GM19395 (cell line): Measurements from ENCODE around the gene RPL10A.

Experiments
- ATAC-seq: cut with Tn5 transposase; IDR thresholded peaks from one replicate; pipeline ENCODE4 v1.9.1; 2021; ENCODE audit warnings: mild to moderate bottlenecking, moderate library complexity; ENCODE audit not compliant: unreplicated experiment

Gene RPL10A

DNA sequence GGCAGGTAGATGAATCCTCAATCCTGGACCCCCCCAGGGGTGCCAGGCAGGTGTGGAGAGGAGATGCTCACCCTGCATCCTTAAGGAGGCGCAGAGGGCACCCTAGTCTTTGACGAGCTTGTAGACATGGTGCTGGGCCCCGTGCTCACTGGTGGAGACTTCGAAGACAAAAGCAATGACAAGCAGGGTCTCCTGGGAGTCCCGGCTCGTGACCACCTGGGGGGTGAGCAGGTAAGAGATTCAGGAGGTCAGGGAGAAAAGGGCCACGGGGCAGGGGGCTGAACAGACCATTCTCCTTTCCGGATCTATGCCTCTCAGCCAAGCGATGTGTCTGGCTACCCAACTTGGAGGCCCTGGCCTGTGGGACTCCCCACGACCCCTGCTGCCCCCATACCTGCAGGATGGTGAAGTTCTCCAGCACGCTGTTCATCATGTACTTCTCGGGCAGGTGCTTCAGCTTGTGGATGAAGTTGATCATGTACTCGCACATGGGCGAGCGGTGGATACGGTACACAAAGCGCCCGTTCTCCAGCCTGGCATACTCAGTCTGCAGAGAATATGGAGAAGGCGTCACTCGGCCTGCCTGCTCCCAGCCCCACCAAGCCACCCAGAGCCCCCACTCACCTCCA, 6.9 kb downstream of the RPL10A start:
- ATAC-seq = no peak

DNA sequence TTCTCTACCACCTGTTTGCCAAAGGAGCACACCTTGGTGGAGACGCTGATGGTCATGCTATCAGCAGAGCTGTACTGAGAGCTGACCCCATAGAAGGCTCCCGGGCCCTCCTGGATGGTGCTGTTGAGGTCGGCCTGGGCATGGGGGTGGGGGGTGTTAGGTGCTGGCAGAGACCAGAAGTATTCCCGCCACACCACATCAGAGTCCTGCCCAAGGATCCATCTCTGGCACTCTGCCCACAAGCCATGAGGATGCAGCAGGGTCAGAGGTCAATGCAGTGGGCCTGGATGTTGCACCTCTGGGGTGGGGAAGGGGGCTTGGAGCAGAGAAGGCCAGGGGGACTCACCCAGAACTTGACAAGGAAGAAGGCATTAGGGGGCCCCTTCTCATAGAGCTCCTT, 7.4 kb downstream of the RPL10A start:
- ATAC-seq = no peak

DNA sequence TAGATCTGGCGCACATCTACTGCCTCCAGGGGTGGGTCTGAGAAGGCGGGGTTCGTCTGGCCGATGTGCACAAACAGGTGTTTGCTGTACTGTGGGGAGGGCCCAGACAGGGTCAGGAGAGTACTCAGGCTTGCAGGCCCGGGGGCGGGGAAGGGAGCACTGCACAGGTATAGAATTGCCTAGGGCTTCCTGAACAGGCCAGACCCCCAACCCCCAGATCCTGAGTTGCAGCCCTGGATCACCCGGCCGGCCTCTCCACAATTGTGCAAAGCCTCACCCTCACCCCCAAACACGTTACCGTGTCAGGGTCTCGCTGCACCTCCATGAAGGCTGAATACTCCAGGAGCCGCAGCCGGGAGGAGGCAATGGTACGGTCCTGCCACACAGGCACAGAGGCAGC, 7.8 kb downstream of the RPL10A start:
- ATAC-seq = no peak

DNA sequence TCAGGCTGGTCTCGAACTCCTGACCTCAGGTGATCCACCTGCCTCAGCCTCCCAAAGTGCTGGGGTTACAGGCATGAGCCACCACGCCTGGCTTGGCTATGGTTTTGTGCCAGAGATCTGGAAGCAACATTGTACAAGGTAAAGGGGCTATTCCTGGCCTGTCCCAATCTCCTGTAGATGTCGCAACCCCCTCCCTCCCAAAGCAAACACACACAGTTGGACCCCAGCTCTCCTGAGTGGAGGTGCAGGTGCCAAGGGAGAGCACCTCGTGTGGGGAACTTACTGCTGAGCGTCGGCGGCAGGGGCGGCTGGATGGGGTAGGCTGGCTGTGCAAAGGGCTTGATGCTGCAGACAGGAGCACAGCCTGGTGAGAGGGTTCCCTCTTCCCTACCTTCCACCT, 8.8 kb downstream of the RPL10A start:
- no peak for ATAC-seq

DNA sequence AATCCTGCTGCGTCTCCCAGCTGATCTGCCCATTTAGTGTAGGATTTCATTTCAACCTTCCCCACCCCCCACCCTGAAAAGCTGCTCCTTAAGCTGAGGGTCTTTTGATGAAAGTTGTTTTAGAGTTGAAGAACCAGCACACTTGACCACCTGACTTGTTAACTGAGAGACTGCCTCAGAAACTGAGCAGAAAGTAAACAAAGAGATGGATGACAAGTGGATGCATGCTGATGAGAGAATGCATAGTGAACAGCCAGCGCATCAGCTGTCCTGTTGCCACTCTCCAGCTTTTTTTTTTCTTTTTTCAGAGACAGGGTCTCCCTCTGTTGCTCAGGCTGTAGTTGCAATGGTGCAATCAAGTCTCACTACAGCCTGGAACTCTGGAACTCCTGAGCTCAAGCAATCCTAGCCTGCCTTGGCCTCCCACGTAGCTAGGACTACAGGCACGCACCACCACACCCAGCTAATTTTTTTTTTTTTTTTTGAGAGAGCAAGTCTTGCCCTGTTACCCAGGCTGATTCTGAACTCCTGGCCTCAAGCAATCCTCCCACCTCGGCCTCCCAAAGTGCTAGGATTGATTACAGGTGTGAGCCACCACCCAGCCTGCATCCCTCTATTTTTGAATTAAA, 9.5 kb downstream of the RPL10A start:
- no peak for ATAC-seq

DNA sequence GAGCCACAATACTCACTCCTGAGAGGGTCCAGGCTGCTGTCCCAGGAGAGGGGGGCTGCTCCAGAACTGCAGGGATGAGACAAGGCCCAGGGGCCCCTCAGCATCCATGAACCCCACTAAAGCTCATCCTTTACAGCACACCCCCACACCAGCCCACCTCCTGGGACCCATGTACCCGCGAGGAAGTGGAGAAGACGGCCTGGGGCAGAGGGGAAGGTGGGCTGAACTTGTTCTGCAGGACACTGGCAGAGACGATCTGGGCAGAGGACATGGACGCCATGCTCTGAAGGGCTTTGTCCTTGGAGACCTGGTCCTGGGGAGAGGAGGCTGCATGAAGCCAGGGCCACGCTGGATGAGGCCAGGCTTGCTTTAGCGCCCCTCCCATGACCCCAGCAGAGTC, 10.1 kb downstream of the RPL10A start:
- no peak for ATAC-seq

DNA sequence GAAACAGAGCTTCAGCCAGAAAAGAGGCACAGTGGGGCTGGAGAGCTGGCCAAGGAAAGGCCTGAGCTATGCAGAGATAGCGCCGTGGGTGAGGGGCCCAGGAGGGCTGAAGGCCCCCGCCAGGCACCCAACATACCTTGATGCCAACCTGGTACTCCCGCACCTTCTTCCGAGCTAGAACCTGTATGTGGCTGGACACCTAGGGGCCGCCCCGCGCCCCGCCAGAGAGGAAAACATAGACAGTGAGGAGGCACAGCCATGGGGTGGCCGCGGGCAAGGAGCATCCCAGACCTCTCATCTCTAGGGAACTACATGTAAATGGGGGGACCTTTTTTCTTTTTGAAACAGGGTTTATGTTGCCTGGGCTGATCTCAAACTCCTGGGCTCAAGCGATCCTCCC, 12.0 kb downstream of the RPL10A start:
- ATAC-seq = no peak

DNA sequence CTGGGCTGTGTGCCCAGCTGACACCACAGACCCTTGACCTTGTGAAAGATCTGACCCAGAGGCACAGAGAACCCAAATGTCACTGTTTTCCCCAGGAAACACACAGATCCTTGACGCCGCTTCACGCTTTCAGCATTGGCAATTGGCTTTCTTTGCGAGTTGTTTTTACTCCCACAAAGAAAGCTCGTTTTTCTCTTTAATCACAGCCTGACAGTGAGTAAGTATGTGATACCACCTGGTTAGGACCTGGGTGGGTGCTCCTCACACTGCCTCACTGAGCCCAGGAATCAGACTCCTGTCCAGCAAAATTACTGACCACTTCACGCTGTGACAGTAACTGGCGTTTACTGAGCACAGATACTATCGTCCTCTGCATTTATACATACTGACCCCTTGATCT, 13.0 kb downstream of the RPL10A start:
- ATAC-seq = no peak

DNA sequence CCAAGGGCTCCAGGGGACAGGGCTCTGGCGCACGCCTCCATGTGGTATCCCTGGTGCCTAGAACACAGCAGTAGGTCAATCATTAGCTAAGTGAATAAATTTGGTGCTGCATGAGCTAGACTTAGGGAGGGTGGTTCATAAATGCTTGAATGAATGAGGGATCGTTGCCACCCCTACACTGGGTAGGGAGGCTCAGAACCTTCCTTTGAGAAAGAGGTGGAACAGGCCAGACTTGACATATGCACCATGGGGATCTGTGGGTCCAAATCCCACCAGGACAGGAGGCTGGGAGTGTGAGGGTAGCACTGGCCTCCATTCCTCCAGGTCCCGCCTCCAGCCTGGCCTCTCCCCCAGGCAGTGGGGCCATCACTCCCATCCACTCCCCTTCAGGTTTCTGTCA, 14.9 kb downstream of the RPL10A start:
- no peak for ATAC-seq

DNA sequence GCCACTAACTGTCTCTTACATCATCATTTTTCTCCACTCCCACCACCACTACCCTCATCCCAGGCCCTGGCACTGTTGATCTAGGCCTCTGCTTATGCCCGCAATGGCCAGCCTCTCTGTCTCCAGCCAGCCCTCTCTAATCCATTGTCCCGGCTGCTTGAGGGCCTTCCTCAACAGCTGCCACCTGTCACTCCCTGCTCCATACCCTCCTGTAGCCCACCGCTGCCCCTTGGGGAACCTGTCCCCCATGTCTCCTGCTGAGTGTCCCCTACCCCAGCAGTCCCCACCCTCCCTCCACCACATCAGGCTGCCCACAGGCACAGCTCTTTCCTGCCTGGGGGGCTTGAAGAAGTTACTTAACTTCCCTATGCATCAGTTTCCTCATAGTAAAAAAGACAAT, 15.3 kb downstream of the RPL10A start:
- no peak for ATAC-seq

DNA sequence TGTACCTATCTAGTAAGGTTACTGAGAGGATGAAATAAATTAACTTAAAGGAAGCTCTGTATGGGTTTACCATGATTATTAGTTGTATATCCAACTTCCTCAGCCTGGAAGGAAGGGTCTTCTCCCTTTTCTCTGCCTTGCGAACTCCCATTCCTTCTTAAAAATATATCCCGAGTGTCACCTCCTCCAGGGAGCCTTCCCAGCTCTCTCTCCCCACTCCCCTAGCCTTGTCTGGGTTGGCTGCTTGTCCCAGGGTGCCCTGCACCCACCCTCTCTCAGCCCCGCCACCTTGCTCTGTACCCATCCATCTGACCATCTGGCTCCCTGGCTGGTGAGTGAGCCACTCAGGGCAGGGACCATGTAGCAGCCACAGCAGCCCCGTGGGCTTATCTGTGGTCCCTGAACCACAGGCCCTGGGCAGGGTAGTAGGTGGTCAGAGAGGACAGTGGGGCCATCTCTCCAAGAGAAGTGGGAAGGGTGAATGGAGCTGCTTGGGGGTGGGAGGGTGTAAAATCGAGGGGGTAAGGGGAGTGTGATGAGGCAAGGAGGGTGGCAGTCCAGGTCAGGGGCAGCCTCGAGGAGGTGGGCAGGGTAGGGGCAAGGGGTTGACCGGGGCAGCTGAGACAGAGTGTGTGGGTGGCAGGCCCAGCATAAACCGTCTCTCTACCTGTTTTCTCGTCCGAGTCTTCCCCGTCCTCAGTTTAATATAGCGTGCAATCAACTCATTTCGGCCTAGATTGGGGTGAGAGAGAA, 15.9 kb downstream of the RPL10A start:
- no peak for ATAC-seq

DNA sequence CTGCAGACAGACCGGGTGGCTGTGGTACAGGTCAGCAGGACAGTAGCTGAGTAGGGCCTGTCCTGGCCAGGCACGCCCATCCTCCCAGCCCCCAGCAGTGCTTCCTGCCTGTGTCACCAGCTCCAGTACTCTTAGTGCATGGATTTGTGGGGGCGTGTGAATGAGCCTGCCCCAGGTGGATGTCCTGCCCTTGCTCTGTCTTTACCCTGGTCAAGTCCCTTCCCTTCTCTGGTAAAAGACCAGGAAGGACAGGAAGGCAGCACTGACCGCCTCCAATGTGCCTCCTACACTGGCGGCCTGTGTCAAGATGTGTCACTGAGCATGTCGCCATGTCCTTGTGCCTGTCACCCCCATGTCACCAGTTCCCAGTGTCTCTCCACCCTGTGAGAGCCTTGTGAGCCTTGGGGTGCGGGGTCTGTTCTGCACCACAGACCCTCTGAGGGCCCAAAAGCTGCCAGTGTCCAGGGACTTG, 16.8 kb downstream of the RPL10A start:
- no peak for ATAC-seq

DNA sequence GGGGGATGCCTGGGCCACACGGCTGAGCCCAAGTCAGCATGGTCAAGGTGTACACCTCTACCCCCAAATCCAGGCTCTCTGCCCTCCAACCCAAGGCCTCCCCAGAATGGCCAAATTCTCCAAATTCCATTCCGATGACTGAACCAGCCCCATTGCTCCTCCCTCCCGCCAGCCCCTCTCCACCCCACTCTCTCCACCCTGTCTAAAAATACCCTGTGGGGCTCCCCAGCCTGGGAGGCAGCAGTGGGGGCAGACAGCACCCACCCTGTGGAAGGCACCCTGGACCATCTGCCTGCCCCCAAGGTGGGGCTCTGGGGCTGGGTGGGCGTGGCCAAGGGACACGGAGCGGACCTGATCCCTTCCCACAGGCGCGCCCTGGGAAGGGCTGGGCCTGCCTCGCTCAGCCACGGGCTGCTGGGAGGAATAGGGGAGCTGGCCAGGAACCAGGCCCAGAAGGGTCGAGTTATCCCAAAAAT, 17.2 kb downstream of the RPL10A start:
- no peak for ATAC-seq

DNA sequence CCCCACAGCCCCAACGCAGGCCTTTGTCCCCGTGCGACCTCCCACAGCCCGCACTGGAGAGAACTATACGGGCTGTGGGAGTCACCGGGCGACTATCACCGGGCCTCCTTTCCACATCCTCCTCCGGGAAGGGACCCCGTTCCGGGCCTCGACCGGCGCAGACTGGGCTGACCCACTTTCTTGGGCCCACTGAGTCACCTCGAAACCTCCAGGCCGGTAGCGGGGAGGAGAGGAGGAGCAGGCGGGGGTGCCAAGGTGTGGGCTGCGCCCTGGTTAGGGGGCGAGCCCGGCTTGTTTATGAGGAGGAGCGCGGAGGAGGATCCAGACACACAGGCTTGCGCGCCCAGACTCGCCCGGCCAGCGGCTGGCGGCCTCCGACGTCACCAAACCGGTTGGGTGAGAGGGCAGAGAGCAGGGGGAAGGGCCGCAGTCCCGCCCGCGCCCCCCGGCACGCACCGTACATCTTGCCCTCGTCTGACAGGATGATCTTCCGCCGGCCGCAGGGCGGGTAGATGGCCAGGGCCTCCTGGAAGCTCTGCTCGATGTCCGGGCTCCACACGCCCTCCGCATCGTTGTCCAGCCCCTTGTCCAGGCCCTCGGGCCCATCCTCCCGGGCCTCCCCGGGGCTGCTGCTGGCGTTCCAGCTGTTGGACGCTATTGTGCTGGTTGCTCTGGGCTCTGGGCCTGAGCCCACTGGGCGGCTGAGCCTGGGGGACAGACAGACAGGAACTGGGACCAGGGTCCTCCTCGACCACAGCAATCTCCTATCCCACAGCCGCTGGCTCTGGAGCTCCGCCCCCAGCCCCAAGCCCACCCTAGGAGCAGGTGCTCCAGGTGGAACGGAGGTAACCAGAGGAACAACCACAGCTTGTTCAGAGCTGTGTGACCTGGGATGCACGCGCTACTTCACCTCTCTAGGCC, 18.1 kb downstream of the RPL10A start:
- ATAC-seq = no peak

DNA sequence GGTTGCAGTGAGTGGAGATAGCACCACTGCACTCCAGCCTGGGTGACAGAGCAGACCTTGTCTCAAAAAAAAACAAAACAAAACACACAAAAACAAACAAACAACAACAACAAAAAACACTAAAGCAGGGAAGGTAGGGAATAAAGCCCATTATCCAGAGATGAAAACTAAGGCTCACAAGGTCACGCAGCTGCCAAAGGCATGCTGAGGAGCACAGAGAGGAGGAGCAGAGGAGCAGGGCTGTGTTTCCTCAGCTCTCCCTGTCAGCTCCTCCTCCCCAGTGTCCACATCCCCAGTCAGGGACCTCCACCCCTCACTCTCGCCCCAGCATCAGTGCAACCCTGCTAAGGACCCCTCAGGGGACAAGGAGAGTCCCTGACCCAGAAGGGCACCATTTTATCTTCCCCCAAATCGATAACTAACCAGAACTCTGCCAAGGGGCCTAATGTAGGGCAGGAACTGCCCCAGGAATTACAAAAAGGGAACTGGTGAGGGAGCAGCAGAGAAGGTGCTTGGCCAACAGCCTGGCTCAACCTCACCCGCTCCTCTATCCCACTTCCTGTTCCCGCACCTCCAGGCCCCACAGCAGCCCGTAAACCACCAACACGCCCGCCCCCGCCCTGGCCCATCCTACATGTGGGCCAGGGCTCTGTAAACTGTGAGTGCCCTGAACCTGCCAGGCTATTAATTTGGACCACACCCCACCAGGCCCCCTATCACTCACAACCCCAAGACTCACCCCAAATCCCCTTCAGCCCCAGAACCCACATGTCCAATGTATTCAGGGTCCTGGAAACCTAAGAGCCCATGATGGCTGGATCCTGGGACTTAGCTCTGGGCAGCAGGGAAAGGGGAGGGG, 19.7 kb downstream of the RPL10A start:
- no peak for ATAC-seq

DNA sequence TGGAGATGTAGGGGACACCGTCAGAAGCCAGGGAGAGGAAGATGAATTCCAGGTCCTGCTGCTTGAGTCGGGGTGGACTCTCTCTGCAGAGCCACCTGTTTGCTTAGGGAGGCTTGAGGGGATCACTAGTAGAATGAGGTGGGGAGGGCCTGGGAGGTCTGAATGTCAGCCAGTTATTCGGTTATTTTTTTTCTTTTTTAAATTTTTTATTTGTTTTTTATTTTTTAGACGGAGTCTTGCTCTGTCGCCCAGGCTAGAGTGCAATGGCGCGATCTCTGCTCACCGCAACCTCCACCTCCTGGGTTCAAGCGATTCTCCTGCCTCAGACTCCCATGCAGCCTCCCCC, 20.3 kb downstream of the RPL10A start:
- ATAC-seq = no peak

DNA sequence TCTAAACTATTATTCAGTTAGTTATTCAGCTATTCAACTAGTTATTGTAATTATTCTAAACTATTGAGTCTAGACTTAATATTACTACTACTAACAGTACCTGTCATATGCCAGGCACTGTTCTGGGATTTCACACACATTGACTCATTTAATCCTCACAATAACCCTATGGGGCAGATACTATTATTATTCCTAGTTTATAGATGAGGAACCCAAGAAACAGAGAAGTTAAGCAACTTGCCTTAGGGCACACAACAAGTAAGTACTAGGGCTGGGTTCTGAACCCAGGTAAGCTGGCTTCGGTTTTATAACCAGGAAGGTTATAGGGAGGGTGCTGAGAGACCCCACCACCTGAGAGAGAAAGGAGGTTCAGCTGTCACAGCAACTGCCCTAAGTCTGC, 20.9 kb downstream of the RPL10A start:
- ATAC-seq = no peak

DNA sequence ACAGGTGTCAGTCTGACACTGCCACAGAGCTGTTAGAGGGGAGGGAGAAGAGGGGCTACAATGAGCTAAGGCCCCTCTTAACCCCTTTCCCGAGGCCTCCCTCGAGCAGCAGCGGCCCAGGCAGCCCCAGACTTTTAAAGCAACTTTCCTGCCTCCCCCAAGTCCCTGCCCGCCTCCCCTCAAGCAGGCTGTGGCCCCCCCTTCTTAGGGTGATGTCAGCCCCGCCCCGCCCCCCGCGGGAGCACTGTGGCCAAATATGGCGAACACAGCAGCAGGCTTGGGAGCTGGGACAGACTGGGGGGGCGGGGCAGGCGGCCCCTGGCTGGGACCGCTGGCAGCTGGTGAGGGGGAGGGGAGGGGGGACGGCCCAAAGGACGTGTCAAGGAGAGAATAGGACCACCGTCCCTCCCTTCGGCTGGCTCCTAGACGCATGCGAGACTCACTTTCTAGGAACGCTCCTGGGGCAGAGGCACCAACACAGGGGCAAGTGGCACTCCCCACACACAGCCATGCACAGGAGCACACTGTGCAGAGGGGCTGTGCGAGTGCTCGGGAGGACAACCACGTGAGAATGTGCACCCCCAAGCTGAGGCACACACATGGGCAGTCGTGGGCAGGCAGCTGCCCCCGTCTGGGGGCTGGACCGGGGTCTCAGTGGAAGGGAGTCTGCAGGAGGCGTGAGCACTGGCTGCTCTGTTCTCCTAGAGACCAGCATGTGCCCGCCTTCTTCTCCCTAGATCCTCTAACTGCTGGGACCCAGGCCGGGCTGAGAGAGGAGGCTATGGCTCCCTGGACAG, 22.0 kb downstream of the RPL10A start:
- ATAC-seq = no peak

DNA sequence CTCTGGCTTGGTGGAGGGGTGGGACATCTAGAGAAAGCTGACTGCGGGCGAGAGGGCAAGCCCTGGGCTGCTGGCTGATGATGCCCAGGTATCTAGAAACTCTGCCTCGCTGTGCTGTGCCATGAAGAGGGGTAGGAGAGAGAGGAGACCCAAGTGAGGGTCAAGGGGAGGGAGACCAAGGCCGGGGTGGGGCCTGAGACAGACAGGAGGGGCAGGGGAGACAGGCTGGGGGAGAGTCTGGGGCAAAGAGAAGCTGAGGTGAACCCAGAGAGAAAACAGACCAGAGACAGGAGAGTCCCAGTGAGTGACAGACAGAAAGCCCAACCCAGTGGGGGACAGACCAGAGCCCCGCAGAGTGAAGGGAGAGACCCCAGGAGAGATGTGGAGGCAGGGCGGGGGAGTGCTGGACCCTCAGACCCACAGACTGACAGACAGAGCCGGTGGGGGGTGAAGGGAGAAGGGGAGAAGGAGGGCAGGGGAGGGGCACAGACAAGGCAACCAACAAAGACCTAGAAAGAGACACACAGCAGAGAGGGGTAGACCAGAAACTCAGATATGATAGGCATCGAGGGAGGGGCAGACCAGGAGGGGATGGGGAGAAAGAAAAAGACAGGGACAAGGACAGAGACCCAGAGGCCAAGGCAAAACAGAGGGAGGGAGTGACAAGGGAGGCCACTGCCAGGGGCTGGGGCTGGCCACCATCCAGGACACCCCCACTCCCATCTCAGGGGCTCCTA, 22.8 kb downstream of the RPL10A start:
- ATAC-seq = no peak
